Liver (tissue), 3 donors: ENCODE results near the gene CGB7.
"Not testable (repeated sequence)": the region's sequence is repeated elsewhere in the genome, so short reads cannot be mapped to it uniquely, and the experiment has no call there.

ENCODE experiments used
- CTCF ChIP-seq: fragments of 150-350 bp; IDR thresholded peaks from 2 replicates; pipeline ENCODE4 v1.5.1; 2017; ENCODE audit warnings: improper control_type of control experiment, low read depth, low read length; ENCODE audit not compliant: missing input control
- RAD21 ChIP-seq, 2 donors: IDR thresholded peaks; 2 replicates each; pipeline ENCODE4 v1.6.1; 2016; ENCODE audit warnings: antibody characterized with exemption in 2 of 2, mild to moderate bottlenecking in 2 of 2
- REST ChIP-seq: IDR thresholded peaks from 2 replicates; pipeline ENCODE4 v1.6.1; 2016; ENCODE audit warnings: antibody characterized with exemption, mild to moderate bottlenecking
- donor health status: healthy.
- donor health status: healthy.

- TF ChIP-seq CTCF; REST; RAD21 (IDR thresholded peaks at IDR 0.05): not testable (repeated sequence)
These were observed 20.7 kb downstream of the CGB7 start, which contains the start of gene CGB1 for GRCh38 chr19:49036815-49037214.
